B cell (primary cell): Measurements from ENCODE around the gene POFUT2. TPM values are rescaled to one million over a fixed set of nuclear protein-coding genes. Genes with fewer than 3 reads are reported as not detected.

Experiments used
- ATAC-seq: fragments of 200-7000 bp; cut with Tn5 transposase; one replicate; pipeline ENCODE4 v1.10.0; 2021; ENCODE audit warnings: low read depth, mild to moderate bottlenecking, moderate number of reproducible peaks, moderate library complexity
- CTCF ChIA-PET: fragments of 350-600 bp; sonication (Branson Sonifier 250); formaldehyde crosslinking; loops from one replicate; lab custom pipeline; 2021; ENCODE audit warnings: antibody characterized with exemption, inconsistent platforms; lab: Charles Lee
- POLR2A ChIA-PET: fragments of 350-600 bp; sonication (Branson Sonifier 250); formaldehyde crosslinking; loops from one replicate; lab custom pipeline; 2021; ENCODE audit warnings: antibody characterized with exemption; lab: Charles Lee
- DNase-seq: peaks from one replicate; pipeline ENCODE4 v3.0.0; 2013
- H2AFZ ChIP-seq: 2 replicates; pipeline ENCODE4 v1.6.1; 2012; ENCODE audit warnings: mild to moderate bottlenecking, low read depth, low read length; ENCODE audit not compliant: insufficient read depth, poor library complexity, severe bottlenecking
- H3K27ac ChIP-seq, 2 donors: 1 replicate in 1 of 2; 2 replicates in 1 of 2; pipeline ENCODE4 v1.5.1; 2012 to 2013; ENCODE audit warnings: low read length in 2 of 2, mild to moderate bottlenecking in 2 of 2, moderate library complexity in 1 of 2
- H3K27me3 ChIP-seq, 4 experiments: fragments of 200-600 bp in 1 of 4; sonication (generic) in 1 of 4; replicated peaks in 1 of 4; 1 replicate in 2 of 4; 2 replicates in 2 of 4; pipeline versions ENCODE4 v1.6.1 to v1.7.0; 2013 to 2016; ENCODE audit warnings: low read length in 3 of 4, mild to moderate bottlenecking in 2 of 4, mixed read lengths in 1 of 4, moderate library complexity in 1 of 4; ENCODE audit not compliant: insufficient read depth in 4 of 4, control insufficient read depth in 3 of 4; ENCODE audit errors: control extremely low read depth in 1 of 4
- H3K36me3 ChIP-seq, 2 experiments: replicated peaks in 1 of 2; 1 replicate in 1 of 2; 2 replicates in 1 of 2; pipeline versions ENCODE4 v1.6.1 to v1.7.1; 2013; ENCODE audit warnings: low read length in 1 of 2; ENCODE audit not compliant: insufficient read depth in 2 of 2, control insufficient read depth in 1 of 2; ENCODE audit errors: control extremely low read depth in 1 of 2, extremely low read depth in 1 of 2
- H3K4me1 ChIP-seq, 2 donors: fragments of 200-600 bp in 1 of 2; sonication (generic) in 1 of 2; 1 replicate in 1 of 2; 2 replicates in 1 of 2; pipeline versions ENCODE4 v1.5.1 to v1.6.1; 2013 to 2017; ENCODE audit warnings: low read length in 2 of 2; ENCODE audit not compliant: control insufficient read depth in 2 of 2, insufficient read depth in 2 of 2
- H3K4me2 ChIP-seq: replicated peaks from 2 replicates; pipeline ENCODE3; 2012; ENCODE audit warnings: mild to moderate bottlenecking, low read depth, low read length; ENCODE audit not compliant: poor library complexity, severe bottlenecking
- H3K4me3 ChIP-seq, 5 experiments: fragments of 200-600 bp in 1 of 5; sonication (generic) in 1 of 5; 1 replicate in 3 of 5; 2 replicates in 2 of 5; pipeline versions ENCODE4 v1.5.1 to v1.7.0; 2011 to 2016; ENCODE audit warnings: low read length in 4 of 5, mild to moderate bottlenecking in 4 of 5, low read depth in 2 of 5, control low read depth in 1 of 5, moderate library complexity in 1 of 5; ENCODE audit not compliant: insufficient read depth in 1 of 5; ENCODE audit errors: control extremely low read depth in 1 of 5, extremely low read depth in 1 of 5
- H3K79me2 ChIP-seq: fragments of 200-600 bp; sonication (generic); one replicate; pipeline ENCODE4 v1.6.0; 2016; ENCODE audit warnings: low read length; ENCODE audit not compliant: control insufficient read depth, insufficient read depth
- H3K9ac ChIP-seq: fragments of 200-600 bp; sonication (generic); 2 replicates; pipeline ENCODE4 v1.6.1; 2017; ENCODE audit warnings: mild to moderate bottlenecking, low read length, moderate library complexity
- H3K9me3 ChIP-seq, 3 donors: one replicate each; pipeline versions ENCODE4 v1.6.1 to v1.7.1; 2013; ENCODE audit warnings: low read length in 2 of 3; ENCODE audit not compliant: control insufficient read depth in 2 of 3, insufficient read depth in 1 of 3; ENCODE audit errors: control extremely low read depth in 1 of 3
- H4K20me1 ChIP-seq: 2 replicates; pipeline ENCODE4 v1.6.0; 2012; ENCODE audit warnings: mild to moderate bottlenecking, low read length; ENCODE audit not compliant: insufficient read depth, control insufficient read depth, poor library complexity, severe bottlenecking
- H3K27ac Mint-ChIP-seq: one replicate; pipeline ENCODE4 v1.8.0; 2021; ENCODE audit warnings: mixed read lengths
- H3K27me3 Mint-ChIP-seq: one replicate; pipeline ENCODE4 v1.8.0; 2021; ENCODE audit warnings: mixed read lengths
- H3K4me1 Mint-ChIP-seq: one replicate; pipeline ENCODE4 v1.8.0; 2021; ENCODE audit warnings: mixed read lengths
- H3K4me3 Mint-ChIP-seq: one replicate; pipeline ENCODE4 v1.8.0; 2021; ENCODE audit warnings: mixed read lengths
- H3K9me3 Mint-ChIP-seq: one replicate; pipeline ENCODE4 v1.8.0; 2022; ENCODE audit warnings: mixed read lengths; ENCODE audit not compliant: insufficient read depth
- CTCF ChIP-seq: fragments of 200-600 bp; IDR thresholded peaks from one replicate; pipeline ENCODE4 v1.8.0; 2022; ENCODE audit warnings: antibody characterized with exemption, mild to moderate bottlenecking
- EZH2 ChIP-seq: IDR thresholded peaks from 2 replicates; pipeline ENCODE4 v1.6.1; 2012; ENCODE audit warnings: borderline replicate concordance, low read depth, mild to moderate bottlenecking, moderate library complexity, low read length; ENCODE audit not compliant: insufficient read depth, poor library complexity, severe bottlenecking
- WGBS: methylation state at CpG from one replicate; pipeline ENCODE4 v1.1.5; 2013; ENCODE audit warnings: missing lambda C conversion rate; ENCODE audit not compliant: insufficient coverage; 5-methylcytosine and 5-hydroxymethylcytosine counted together
- intact Hi-C: fragments of 100-400 bp; cut with micrococcal nuclease; formaldehyde crosslinking; loops from one replicate; pipeline ENCODE4 v1.10.0; 2022
- polyA plus RNA-seq: library from polyadenylated mRNA; depleted of rRNA; stranded (reverse); fragments of >200 nt; gene quantifications from 2 replicates; pipeline ENCODE4 v1.2.3, GENCODE V29; 2012
- total RNA-seq, 2 donors: library from RNA; stranded (reverse); fragments of 120-200 nt in 1 of 2; gene quantifications; 1 replicate in 1 of 2; 2 replicates in 1 of 2; pipeline versions ENCODE4 v1.2.3 to v1.2.4, GENCODE V29; 2013 to 2022

The POFUT2 gene
- total and polyA plus RNA-seq, 2 donors (not counting 1 experiment from before 2014, with no cell fraction given) = 38.3 to 41.8 TPM

- Mint-ChIP-seq H3K27me3 (peaks cover under 1% of the 10 kb centered on the region), H3K9me3 (no peaks in the 10 kb centered on the region), H3K4me3 (no peak overlapping the region), H3K4me1 (no peaks in the 10 kb centered on the region), H3K27ac (no peak overlapping the region)
- no peak for TF ChIP-seq CTCF
- Histone ChIP-seq H3K4me3 (no peak overlapping the region), H3K9ac (no peak overlapping the region), H3K27me3 (peaks cover 0 to 8% (median 1%) of the 10 kb centered on the region in 4 experiments), H3K36me3 (no peaks in the 10 kb centered on the region), H3K27ac (no peak overlapping the region), H3K79me2 (no peaks in the 10 kb centered on the region), H2AFZ (no peak overlapping the region), H4K20me1 (no peaks in the 10 kb centered on the region), H3K4me1 (no peaks in the 10 kb centered on the region), H3K4me2 (no peak overlapping the region), H3K9me3 (no peaks in the 10 kb centered on the region)
- ChIA-PET POLR2A (no interaction called here), CTCF (interaction anchor here (1.6 kb wide), 1 partner anchor 9 kb away, joined by 5 read pairs; no protein-coding TSS in a partner anchor)
- DNase-seq (no peak), ATAC-seq (no peak)
- WGBS = 88% methylated on average over 19 of the region's 20 CpGs
- intact Hi-C loops = no loop called here
Observed at GRCh38 chr21:45301521-45302081, 13.9 kb upstream of the POFUT2 start.

- Histone ChIP-seq H2AFZ (no peak overlapping the region), H4K20me1 (no peaks in the 10 kb centered on the region), H3K4me3 (no peak overlapping the region), H3K79me2 (no peaks in the 10 kb centered on the region), H3K9me3 (no peaks in the 10 kb centered on the region), H3K4me1 (no peaks in the 10 kb centered on the region), H3K36me3 (no peaks in the 10 kb centered on the region), H3K27me3 (peaks cover 0 to 8% (median 1%) of the 10 kb centered on the region in 4 experiments), H3K9ac (no peak overlapping the region), H3K4me2 (no peak overlapping the region), H3K27ac (no peak overlapping the region)
- CTCF ChIA-PET = interaction anchor here (1.6 kb wide), 1 partner anchor 8 kb away, joined by 5 read pairs; no protein-coding TSS in a partner anchor
- DNase-seq = no peak
- ATAC-seq = no peak
- 88% methylated on average over 43 of the region's 43 CpGs for WGBS
- no peaks in the 10 kb centered on the region for H3K9me3 Mint-ChIP-seq
- H3K4me3 Mint-ChIP-seq = no peak overlapping the region
- H3K27ac Mint-ChIP-seq = no peak overlapping the region
- POLR2A ChIA-PET = no interaction called here
- TF ChIP-seq EZH2 (no peak), CTCF (no peak)
- no peaks in the 10 kb centered on the region for H3K4me1 Mint-ChIP-seq
- intact Hi-C loops = no loop called here
- peaks cover 7% of the 10 kb centered on the region for H3K27me3 Mint-ChIP-seq
Observed at GRCh38 chr21:45300786-45301520, 13.3 kb upstream of the POFUT2 start.
